Head of caudate nucleus (tissue), 42 donors: ENCODE measurements around the gene DNAJC5.
A peak's percentile ranks its signal among the peaks of the same experiment; 100 is the strongest.
"Not testable (repeated sequence)": the region's sequence is repeated elsewhere in the genome, so short reads cannot be mapped to it uniquely, and the experiment has no call there.

ENCODE experiments used
- DNase-seq, 42 donors: peaks; one replicate each; pipeline versions ENCODE4 v3.0.0 to v3.0.0-alpha.2; 2020 to 2021; ENCODE audit warnings: mixed read lengths in 7 of 42
- intact Hi-C: fragments of 100-400 bp; cut with DNase I; formaldehyde crosslinking; loops from one replicate; pipeline ENCODE4 v1.15.0; 2022

Gene DNAJC5

DNA sequence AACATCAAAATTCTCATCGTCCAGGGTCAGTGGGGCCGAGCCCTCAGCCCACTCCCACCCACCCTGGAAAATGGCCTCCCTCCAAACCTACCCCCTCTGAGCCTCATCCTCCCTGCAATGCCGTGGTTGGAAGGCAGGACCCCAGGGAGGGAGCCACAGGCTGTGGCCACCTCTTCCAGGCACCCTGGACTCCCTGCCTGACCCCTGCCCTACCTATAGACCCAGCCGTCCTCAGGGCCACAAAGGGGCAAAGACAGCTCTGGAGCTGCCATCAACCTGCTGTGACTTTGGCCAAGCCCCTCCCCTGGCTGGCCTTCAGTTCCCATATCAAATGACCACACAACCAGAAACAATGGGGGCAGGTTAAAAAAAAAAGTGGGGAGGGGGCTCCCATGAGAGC, 63.5 kb downstream of the DNAJC5 start:
- no peak for DNase-seq
- intact Hi-C loops: loop anchor here (5.0 kb wide), 1 partner anchor 104 kb away; the partner anchor contains the start of gene TCEA2

DNA sequence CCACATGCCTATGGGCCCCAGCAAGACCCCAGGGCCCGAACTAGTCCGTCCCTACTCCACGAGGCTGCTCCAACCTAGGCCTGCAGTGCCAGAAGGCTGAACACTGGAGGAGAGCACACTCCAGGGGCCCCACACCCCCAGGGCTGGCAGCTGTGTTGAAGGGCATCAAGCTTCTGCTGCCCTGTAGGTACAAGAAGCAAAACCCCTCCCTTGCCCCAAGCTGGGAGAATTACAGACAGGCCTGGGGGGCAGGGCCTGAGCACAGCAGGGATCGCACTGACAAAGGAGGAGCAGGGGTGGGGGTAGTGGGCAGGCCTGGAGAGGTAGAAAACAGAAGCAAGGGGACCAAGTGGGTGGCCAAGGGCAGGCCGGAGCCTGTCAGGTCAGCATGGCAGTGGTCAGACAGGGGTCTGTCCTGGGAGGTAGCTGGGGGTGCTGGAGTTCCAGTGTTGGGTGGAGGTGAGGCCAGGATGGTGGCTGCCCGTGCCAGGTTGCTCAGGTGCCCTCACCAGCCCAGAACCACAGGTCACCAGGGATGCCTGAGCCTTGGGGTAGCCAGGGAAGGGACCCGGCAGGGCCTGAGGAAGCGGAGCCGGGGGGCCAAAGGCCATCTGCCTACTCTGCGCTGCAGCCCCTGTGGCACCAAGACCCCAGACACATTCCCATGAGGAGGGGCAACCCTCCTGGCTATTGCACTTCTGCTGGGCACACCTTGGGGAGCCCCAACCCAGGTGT, 64.2 kb downstream of the DNAJC5 start:
- no peak for DNase-seq
- intact Hi-C loops: loop anchor here (5.0 kb wide), 1 partner anchor 103 kb away; the partner anchor contains the start of gene TCEA2

DNA sequence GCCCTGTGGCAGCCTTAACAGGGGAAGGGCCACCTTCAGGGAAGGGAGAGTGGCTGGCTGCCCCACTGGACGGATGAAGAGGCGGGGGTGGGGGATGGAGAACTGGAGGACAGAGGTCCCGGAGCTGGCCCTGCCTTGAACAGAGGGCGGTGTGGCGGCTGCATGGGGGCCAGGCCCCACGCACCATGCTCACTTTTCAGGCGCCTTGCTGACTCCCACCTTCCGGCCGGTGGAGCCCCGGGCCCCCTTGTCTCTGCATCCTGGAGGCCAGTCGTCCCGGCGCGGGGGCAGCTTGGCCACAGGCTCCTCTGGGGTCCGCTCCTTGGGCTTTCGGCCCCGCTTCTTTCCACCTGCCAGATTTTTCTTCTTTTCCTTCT, 64.8 kb downstream of the DNAJC5 start:
- intact Hi-C loops: loop anchor here (5.0 kb wide), 1 partner anchor 103 kb away; the partner anchor contains the start of gene TCEA2
- DNase-seq: no peak

DNA sequence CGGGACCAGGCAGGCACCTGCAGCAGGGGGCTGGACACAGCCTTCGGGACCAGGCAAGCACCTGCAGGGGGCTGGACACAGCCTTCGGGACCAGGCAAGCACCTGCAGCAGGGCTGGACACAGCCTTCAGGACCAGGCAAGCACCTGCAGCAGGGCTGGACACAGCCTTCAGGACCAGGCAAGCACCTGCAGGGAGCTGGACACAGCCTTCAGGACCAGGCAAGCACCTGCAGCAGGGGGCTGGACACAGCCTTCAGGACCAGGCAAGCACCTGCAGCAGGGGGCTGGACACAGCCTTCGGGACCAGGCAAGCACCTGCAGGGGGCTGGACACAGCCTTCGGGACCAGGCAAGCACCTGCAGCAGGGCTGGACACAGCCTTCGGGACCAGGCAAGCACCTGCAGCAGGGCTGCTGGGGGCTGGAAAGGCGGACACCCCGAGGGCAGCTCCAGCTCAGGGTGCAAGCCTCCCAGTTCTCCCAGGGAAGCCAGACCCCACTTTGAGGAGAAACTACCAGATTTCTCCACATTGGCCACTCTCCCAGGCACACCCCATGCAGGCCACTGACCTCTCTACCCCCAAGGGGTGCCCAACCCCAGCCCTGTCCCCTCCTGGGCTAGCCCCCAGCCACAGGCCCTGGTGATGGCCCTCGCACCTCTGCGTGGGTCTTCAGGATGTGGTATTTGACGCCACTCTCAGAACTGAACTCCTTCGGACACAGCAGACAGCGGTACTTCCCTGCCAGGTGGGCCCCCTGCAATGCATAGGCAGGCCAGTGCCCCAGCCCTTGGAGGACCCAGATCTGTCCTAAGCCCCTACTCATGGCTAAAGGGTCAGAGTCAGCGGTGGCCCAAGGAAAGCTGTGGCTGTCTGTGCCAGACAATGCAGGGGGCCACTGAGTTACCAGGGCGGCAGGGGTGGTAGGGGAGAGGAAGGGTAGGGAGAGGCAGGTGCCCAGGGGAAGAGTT, 66.0 kb downstream of the DNAJC5 start:
- DNase-seq, intact Hi-C loops: not testable (repeated sequence)

DNA sequence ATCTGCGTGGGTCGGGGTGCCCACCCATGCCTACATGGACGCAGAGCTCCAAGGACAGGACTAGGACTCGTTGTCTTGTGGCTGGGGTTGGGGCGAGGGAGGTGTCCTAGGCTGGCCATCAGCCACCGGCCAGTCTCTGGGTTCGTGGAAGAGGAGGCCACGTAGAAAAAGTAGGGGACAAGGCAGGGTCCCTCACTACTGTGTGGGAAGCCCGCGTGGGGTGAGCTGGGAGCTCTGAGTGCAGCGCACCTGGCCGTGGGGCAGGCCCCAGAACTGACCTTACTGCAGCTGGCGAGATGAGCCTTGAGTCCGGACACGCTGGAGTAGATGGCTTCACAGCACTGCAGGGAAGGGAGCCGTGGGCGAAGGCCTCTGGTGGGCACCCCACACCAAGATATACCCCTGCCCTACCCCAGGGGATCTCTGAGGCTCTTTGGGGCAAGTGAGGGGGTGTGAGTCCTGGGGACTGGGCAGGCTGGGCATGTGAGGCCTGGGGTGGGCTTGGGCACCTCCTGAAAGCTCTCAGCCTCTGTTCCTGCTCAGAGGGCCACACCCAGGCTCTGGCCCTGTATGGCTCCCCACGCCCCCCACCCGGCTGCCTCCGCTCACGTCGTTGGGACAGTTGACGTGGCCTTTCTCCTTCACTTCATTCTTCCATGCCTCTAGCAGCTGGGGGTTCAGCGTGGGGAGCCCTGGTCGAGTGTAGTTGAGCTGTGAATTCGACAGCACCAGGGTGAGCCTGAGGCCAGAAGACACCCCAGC, 66.9 kb downstream of the DNAJC5 start:
- intact Hi-C loops: no loop called here
- peak in 1 of 42 donors; percentile 1 for DNase-seq

DNA sequence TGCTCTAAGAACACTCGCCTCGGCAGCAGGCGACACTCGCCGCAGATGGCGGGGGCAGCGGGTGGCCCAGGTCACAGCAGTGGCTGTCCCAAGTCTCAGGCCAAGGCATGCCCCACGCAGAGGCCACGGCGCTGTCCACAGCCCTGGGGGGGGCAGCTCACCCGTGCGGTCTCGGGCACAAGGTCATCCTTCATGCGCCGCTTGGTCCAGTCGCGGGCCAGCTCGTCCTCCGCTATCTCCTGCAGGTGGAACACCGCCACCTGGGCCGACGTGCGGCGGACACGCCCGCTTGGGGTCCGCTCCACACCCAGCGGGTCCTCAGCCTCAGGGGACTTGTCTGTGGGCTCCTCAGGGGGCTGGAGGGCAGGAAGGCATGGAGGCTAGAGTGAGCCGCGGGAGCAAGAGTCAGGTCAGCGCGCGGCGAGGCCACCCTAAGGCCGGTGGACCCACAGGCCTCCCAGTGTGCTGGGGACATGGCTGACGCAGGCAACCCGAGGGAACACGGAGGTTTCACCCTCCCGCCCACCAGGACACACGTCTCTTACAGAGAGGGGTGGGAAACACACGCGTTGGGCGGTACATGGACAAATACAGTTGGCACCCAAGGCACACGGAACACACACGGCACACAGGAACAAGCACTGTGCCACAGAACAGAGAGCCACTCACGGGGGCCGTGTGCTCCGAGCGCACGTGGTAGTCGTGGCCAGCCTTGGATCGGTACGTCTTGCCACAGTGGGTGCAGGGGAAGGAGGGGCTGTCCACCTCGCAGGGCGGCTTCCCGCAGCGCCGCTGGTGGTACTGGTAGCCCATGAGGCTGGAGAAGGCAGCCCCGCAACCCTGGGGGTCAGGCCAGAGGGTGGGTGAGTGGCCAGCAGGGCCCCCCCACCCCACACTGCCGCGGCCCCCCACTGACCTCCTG, 67.8 kb downstream of the DNAJC5 start:
- intact Hi-C loops: no loop called here
- DNase-seq: peak in 1 of 42 donors; percentile 1

DNA sequence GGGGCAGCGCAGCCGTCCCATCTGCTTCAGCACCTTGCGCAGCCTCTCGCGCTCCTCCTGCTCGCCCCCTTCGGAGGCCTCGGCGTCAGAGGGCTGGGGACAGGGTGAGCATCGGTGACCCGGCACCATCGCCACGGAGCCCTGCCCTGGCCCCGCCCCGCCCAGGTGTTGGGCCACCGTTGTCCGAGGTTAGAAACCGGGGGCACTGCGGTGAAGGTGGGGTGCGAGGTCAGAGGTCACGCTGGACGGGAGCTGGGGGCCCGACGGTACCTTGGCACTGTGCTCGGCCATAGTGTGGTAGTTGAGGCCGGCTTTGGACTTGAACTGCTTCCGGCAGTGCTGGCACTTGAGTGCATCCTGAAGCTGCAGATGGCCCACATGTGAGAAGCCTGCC, 68.4 kb downstream of the DNAJC5 start:
- intact Hi-C loops: no loop called here
- no peak for DNase-seq

DNA sequence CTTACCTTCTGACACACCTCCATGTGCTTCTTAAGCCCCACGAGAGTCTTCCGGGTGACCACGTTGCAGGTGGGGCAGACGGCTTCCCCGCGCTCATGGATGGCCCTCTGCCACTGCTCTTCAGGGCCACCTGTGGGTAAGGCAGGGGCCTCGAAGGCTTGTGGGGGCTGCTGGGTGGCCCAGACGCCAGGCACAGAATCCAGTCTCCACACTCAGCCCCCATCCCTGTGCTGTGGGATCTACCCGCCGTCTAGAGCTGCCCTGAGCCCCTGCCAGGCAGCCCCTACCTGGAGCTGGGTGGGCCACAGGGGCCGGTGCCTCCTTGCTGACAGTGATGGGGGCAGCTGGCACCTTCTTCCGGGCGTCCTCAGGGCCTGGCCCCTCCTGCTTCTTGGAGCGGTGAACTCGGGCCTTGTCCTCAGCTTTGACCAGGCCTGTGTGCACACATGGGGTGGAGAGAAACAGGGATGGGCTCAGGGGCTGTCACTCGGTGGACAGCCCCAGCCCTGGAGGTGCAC, 68.9 kb downstream of the DNAJC5 start:
- DNase-seq: no peak
- intact Hi-C loops: no loop called here

DNA sequence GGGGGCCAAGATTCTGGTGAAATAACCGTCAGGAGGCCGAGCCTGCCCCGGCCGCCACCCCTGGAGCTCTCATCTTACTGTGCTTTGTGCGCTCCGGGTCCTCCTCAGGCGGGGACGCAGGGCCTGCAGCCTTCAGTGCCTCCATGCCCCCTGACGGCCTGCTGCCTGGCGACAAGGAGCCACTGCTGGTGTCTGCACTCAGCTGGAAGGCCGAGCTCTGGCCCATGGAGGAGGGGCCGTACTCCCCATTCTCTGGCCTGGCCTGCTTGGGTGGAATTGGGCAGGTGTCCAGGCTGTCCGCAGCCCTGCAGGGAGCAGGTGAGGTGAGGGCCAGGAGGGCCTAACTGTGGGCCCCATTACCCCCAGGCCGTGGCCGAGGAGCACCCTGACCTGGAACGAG, 69.5 kb downstream of the DNAJC5 start:
- DNase-seq: no peak

DNA sequence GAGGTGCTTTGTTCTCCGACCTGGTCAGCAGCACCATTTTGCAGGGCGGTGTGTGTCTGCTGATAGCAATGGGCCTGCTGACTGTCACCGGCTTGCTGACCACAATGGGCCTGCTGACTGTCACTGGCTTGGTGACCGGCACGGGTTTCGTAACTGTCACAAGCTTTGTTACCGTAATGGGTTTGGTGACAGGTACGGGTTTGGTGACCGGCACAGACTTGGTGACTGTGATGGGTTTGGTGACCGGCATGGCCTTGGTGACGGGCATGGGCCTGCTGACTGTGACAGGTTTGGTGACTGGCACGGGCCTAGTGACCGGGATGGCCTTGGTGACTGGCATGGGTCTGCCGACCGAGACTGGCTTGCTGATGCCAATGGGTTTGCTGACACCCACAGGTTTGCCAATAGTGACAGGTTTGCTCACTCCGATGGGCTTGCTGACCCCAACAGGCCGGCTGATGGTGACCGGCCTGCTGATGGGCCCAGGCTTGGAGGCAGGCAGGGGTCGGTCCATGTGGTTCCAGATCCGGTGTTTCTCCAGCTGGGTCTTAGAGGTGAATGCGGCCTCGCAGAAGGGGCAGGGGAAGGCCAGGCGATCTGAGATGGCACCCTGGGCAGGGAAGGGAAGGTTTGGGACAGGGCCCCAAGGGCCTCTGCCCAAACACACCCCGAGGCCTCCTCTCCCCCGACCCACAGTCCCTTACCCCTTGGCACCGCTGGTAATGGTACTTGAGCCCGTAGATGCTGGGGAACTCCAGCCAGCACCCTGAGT, 71.4 kb downstream of the DNAJC5 start:
- intact Hi-C loops: no loop called here
- peak in 4 of 42 donors; percentile 0 to 12 (median 4) for DNase-seq

More for the DNA sequence above, 69.5 kb downstream of the DNAJC5 start:
- intact Hi-C loops: no loop called here

DNA sequence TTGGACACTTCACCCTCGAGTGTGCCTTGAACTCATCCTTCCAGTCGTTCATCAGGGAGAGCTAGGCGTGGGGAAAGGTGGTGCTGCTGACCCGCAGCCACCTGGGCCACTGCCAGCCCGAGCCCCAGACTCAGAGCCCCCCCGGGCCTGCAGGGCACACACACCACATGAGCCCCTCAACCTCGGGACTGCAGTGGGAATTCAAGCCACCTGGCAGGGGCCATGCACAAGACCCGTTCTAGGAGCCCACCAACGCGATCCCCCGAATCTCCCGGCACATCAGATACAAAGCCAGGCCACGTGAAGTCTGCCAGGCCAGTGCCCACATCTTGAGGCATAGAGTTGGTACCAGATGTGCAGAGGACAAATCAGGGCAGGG, 72.0 kb downstream of the DNAJC5 start:
- intact Hi-C loops: no loop called here
- DNase-seq: peak in 3 of 42 donors; percentile 4 to 8 (median 4)

DNA sequence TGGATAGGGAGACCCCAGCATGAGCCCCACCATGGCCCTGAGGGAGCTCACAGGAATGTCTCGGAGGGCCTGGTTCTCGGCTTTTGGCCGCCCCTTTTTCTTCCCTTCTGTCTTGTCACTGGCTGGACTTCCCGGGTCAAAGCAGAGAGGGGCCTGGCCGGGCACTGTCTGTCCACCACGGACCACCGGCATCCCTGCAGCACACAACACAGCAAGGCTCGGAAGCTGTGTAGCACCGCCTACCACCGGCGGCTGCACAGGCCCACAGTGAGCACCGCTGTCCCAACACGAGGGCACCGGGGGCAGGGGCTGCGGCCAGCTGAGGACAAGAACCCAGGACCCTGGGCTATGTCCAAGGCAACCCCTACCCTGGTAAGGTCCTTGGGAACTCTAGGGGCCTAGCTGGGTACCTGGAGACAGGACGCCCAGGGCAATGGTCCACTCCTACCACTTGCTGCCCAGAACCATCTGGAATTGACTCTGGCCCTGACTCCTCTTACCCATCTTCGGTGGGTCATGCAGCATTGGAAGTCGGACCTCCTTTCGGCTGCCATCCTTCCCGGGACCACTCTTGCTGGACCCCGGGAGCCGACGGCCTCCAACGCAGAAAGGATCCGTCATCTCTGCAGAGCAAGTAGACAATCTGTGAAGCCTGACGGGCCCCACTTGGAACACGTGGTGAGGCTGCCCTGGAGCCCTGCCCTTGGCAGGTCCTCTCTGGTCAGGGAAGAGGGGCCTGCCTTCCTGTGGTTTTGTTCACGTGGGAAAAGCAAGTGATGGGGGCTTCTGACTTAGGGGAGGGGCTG, 72.6 kb downstream of the DNAJC5 start:
- intact Hi-C loops: no loop called here
- DNase-seq: peak in 8 of 42 donors; percentile 4 to 15 (median 12)

DNA sequence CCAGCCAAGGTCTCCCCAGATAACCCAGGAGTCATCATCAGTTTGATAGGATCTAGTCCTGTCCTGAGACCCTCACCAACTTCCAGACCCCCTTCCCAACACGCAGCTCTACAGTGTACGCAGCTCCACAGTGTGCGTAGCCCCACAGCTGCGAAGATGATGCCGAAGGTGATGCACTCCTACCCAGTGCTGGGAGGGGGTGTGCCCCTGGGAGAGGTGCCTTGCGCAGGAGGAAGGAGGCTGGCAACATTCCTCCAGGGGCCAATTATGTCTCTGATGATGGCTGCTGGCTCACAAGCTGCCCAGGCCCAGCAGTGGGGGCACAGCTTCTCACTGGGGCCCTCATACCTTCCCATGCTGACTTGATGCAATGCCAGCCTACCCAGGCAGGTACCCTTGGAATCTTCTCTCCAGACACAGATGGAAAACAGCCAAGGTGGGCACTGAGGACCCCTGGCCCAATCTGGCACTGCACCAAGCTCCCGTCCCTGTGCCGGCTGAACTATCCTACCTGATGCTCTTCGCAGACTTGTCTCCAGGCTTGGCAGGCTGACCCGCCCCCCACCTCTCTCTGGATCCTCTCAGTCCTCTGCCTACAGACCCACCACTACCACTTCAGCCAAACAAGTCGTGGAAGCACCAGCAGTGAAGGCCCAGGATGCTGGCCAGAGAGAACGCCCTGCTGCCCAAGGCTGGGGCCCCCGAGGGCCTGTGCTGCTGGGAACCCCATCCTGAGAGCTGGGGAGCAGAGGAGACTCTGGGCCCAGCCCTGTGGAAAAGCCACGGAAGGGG, 73.4 kb downstream of the DNAJC5 start:
- intact Hi-C loops: no loop called here
- peak in 34 of 42 donors; percentile 42 to 90 (median 65) for DNase-seq

DNA sequence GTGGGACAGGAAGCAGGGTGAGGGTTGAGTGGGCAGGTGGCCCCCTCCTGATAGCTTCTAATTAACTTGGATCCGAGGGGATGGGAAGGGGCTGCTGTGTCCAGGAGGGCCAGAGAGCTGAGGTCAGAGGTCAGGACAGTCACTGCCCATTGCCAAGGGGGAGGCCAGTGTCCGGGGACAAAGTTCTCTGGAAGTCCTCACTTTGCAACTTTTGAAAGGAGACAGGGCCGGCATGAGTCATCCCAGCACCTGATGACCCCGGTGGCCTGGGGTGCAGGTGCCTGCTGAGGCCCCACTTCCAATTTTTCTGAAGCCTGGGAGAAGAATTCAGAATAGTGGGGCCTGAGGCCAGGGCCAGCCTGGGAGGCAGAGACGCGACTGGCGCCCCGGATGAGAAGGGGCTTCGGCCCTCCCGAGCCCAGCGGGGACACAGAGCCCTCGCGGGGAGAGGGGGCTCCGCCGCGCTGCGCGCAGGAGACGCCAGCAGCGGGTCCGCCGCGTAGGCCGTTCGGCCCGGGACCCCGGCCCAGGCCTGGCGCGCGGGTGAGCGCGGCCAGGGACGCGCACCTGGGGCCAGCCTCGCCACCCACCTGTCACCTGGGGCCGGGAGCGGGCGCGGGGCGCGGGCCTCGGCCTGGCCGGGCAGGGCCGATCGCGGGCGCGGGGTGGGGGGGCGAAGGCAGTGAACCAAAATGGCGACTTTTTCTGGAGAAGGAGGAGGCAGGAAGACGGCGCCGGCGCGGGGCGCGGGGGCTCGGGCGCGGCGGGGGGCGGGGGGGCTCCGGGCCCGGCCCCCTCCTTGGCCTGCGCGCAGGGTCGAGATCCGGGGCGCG, 74.2 kb downstream of the DNAJC5 start:
- DNase-seq: peak in 9 of 42 donors; percentile 4 to 62 (median 40)
- intact Hi-C loops: no loop called here
